NCI-H460 (cell line): ENCODE measurements around the gene PIWIL4. TPM values are rescaled to one million over a fixed set of nuclear protein-coding genes. Genes with fewer than 3 reads are reported as not detected.

Experiments
- DNase-seq: peaks from one replicate; pipeline ENCODE4 v3.0.0-alpha.2; 2016; ENCODE audit warnings: low read depth; ENCODE audit errors: extremely low read depth
- total RNA-seq: library from RNA; depleted of rRNA; stranded (reverse); fragments of >200 nt; shearing (Covaris generic); gene quantifications from 2 replicates; pipeline ENCODE4 v1.2.3, GENCODE V29; 2014; rRNA removed

The PIWIL4 gene
- total RNA-seq, 1 experiment from 2014 or later, result 0.25 TPM

DNA sequence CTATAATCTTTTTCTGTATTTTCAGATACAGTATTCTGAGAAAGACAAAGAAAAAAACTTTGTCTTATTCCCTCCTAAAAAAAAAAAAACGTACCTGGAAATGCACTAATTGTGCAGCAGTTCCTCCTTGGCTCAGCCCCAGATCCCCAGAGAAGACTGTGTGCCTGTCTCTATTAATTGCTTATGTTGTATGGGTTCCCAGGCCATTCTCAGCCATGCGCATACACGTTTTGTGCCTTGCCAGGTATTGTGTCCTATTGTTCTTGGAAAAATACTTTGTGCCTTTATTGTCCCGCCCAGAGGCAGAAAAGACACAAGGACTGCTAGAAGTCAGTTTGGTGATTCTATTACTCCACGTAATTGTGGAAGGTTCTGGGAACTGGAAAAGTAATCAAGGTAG lies 91.2 kb downstream of the PIWIL4 start:
- no peak for DNase-seq

DNA sequence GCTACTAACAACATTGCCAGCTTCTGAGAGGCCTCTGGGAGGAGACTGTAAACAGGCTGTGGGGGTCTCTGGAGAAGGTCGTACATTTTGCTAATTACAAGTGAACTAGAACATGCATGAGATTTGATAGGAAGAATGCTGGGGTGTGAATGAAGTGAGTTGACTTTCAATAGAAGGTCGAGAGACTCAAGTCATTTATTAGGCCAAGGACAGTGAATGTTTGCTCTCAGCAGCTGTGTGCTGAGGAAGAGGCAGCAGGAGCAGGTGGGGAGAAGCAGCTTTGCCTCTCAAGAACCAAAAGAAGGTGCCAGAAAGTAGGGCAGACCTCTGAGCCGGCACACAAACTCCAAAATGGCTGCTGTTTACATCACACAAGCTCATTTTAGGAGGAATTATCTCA lies 91.7 kb downstream of the PIWIL4 start:
- DNase-seq, result no peak

DNA sequence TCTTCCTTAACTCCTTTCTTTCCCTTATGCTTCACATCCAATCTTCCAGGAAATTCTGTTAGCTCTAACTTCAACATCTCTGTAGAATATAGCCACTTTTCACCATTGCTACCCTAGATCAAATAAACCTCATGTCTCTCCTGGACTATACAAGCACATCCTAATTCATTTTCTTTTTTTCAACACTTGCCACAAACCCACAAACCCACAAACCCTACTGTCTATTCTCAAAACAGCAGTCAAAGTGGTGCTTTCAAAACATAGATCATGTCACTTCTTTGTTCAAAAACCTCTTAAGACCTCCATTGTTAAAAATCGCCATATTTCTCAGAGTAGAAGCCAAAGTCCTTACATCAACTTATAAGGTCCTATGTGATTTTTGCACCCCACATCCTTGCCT lies 94.3 kb downstream of the PIWIL4 start:
- DNase-seq, result no peak

DNA sequence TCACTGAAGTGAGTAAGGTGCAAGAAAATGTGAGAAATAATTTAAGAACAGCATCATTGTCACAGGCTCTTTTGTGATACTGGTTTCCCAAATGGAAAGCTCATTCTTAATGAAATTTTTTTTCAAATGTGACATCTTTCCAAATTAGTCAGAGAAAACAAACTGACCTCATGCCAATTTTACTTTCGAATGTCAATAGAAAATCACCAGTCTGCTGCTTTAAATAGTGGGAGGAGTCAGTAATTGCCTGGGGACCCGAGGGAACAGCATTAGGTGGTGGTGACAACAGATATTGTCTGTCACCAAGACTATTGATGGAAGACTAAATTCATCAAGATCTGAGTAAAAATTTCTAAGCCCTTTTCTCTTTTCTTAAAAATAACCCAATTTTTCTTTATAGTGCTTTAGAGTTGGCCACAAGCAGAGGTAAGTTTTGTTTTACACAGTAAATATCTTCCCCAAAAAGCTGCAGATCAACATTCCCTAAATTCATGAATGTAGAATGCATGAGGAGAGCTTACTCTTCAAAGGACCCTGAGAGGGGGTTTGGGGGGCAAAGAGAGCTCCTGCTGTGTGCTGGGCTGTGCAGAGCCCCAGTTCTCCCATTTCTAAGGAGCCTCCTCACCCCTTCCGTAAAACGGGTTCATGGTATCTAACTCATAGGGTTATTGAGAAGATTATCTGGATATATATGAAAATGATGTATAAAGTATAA lies 95.1 kb downstream of the PIWIL4 start:
- no peak for DNase-seq

DNA sequence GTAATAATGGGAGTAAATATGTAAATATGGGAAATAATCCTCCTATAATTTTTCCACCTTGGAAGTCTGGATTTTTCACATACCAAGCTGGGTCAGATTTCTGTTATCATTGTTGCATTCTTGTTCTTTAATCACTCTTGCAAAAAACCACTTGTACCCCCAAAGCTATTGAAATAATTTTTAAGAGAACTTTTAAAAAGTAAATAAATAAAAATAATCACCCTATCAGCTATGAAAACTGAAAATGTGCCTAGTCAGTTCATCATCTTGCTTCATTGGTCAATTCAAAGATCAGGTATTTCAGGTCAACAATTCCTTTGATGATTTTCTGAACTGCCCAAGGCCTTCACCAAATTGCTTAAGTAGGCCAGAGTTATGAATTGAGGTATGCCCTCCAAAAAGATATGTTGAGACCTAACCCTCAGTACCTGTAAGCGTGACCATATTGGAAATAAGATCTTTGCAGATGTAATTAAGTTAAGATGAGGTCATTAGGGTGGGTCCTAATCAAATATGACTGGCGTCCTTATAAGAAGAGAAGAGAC lies 95.8 kb downstream of the PIWIL4 start:
- no peak for DNase-seq

DNA sequence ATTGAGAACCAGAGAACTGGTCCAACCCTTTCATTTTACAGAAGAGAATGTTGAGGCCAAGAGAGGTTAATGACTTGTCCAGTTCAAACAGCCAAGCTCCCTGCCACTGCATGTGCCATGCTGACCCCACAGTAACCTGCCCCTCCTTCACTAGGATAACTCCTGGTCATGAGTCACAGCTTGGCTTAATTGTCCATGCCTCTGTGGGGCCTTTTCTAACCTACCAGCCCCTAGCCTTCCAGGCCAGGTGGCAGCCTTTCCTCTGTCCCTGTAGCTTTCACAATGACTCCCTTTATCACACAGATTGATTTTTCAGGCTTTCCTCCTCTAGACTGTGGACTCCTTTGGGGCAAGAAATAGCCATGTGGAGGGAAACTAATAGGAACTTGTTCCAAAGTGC lies 97.2 kb downstream of the PIWIL4 start:
- DNase-seq, result no peak

DNA sequence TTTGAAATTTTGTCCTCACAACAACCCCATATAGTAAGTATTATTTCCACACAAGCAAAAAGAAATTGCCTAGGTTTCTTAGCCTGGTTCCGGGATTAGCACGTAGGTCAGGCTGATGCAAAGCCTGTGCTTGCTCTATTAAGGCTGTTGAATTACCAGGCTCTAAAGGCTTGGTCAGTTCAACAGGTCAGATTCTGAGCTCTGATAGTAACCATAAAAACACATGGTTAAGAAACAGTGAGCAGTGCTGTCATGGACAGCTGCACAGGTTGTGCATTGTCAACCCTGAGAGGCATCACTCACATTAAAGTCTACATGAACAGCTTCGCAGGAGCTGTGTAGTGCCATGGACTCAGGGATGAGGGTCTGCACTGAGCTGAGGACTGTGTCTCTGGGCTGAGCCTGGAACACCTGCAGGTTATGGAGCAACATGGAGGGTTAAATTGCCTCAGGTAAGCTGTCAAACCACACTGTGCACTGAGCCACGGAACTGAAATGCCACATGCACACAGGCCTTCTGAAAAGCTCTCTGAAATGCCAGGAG lies 98.0 kb downstream of the PIWIL4 start:
- no peak for DNase-seq

DNA sequence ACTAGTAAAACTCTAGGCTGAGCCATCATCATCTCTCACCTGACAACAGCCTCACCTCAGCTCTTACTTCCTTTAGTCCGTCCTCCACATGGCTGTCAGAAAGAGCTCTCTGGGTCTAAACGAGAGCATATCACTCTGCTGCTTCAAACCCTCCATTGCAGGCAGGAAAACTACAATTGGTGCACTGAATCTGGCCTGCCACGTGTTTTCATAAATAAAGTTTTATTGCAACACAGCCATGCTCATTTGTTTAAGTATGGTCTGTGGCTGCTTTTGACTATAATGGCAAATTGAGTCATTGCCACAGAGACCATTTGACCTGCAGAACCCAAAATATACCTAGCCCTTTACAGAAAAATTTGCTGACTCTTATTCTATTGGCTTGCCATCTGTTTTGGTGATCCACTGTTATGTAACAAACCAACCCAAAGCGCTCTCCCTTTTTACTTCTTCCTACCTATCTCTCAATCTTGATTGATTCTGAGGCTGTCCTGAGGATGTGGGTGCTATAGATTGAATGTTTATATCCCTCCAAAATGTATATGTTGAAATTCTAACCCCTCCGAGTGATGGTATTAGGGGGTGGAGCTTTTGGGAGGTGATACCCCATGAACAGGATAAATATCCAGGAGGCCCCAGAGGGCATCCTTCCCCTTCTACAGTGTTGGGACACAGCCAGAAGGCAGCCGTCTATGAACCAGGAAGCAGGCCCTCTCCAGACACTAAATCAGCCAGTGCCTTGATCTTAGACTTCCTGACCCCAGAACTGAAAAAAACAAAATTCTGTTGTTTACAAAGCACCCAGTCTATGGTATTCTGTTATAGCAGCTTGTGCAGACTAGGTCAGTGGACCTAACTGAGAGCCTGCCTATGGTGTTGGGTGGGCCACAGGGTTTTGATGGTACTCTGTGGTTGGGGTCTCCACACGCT lies 99.9 kb downstream of the PIWIL4 start:
- no peak for DNase-seq

DNA sequence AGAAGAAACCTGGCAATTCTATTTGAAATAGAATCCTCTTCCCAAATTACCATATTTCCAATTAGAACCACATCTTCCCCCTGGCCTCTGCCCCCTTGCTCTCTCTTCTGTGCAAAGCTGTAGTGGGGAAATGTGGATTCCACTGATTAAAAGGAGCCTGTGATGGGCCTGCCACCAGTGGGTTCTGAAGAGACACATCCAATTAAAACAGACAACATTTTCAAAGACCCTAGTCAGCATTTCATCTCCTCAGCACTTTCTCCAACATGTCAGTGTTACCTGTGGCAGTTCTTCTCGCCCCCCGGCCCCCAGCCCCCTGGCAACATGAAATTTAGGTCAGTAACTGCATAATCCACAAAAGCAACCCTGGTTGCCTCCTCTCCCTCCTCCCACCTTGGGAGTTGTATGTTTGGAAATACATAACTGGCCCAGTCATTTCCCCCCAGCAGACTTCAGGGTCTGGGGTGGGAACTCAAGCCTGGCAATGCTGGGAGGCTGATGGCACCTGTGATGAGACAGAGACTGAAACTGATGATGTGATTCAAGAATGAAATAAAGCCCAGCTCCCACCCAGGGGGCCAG lies 101.1 kb downstream of the PIWIL4 start:
- DNase-seq, result no peak

DNA sequence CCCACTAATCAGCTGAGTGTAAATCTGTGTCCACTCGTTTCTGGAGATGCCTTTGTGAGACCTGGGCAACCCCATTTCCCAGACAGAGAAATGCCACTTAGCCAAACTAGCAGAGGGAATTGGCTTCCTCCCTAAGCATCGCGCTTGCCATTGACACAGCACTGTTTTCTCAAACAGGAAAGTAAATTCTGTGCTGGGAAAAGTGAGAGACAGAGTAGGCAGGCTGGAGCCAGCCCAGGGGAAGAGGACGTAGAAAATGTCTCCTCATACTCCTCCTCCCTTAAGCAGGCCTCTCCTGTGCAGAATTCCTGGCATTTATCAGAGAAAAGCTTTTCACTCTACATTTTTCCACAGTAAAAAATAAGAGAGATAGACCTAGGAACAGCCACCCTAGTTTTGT lies 101.9 kb downstream of the PIWIL4 start:
- DNase-seq, result no peak

Other genes with a start within 250 kb of the PIWIL4 start
- 0.02 TPM in 1 of 2 replicates, not detected in the other for gene GPR83, start 165.9 kb upstream of the PIWIL4 start, total RNA-seq
- gene MRE11, start 73.5 kb upstream of the PIWIL4 start, total RNA-seq, result 13.7 and 19.4 TPM in 2 replicates
- 13.9 and 16.7 TPM in 2 replicates for gene ANKRD49, start 73.4 kb upstream of the PIWIL4 start, total RNA-seq
- not detected in 2 replicates for gene C11orf97, start 54.9 kb upstream of the PIWIL4 start, total RNA-seq
- gene FUT4, start 23.4 kb upstream of the PIWIL4 start, total RNA-seq, result 3.2 and 3.5 TPM in 2 replicates
- 8.8 and 10.1 TPM in 2 replicates for gene AMOTL1, start 201.0 kb downstream of the PIWIL4 start, total RNA-seq